Peyer's patch (tissue), 4 donors: Measurements from ENCODE around the gene ULK2. TPM values are rescaled to one million over a fixed set of nuclear protein-coding genes. Genes with fewer than 3 reads are reported as not detected.

Source experiments
- DNase-seq, 3 donors: peaks; one replicate each; pipeline ENCODE4 v3.0.0-alpha.2; 2017 to 2019
- H3K27ac ChIP-seq, 4 donors: fragments of 200-600 bp; sonication (generic); one replicate each; pipeline ENCODE4 v1.5.1; 2016 to 2019
- H3K27me3 ChIP-seq, 2 donors: fragments of 200-600 bp; sonication (generic); one replicate each; pipeline ENCODE4 v1.5.1; 2019
- H3K36me3 ChIP-seq, 3 donors: fragments of 200-600 bp; sonication (generic); one replicate each; pipeline ENCODE4 v1.5.1; 2016 to 2019
- H3K4me1 ChIP-seq, 4 donors: fragments of 200-600 bp; sonication (generic); one replicate each; pipeline ENCODE4 v1.5.1; 2016 to 2019
- H3K4me3 ChIP-seq, 4 donors: fragments of 200-600 bp; sonication (generic); 1 replicate in 3 of 4; 2 replicates in 1 of 4; pipeline ENCODE4 v1.5.1; 2016 to 2019; ENCODE audit warnings: mild to moderate bottlenecking in 1 of 4
- H3K9me3 ChIP-seq, 4 donors: fragments of 200-600 bp; sonication (generic); one replicate each; pipeline ENCODE4 v1.5.1; 2016 to 2019; ENCODE audit warnings: mild to moderate bottlenecking in 1 of 4
- CTCF ChIP-seq, 6 experiments: fragments of 450-650 bp in 4 of 6; fragments of 200-600 bp in 2 of 6; sonication (generic) in 1 of 6; IDR thresholded peaks; one replicate each; pipeline ENCODE4 v1.5.1; 2017 to 2019; ENCODE audit warnings: antibody characterized with exemption in 6 of 6, mild to moderate bottlenecking in 3 of 6, moderate library complexity in 1 of 6
- POLR2A ChIP-seq, 2 donors: fragments of 450-650 bp; IDR thresholded peaks; one replicate each; pipeline ENCODE4 v1.5.1; 2017; ENCODE audit warnings: antibody characterized with exemption in 2 of 2, mild to moderate bottlenecking in 2 of 2, moderate library complexity in 2 of 2
- total RNA-seq, 4 donors: library from RNA; depleted of rRNA; stranded (reverse); fragments of >200 nt; gene quantifications; one replicate each; pipeline ENCODE4 v1.1.0, GENCODE V29; 2016

ULK2 gene
- total RNA-seq, 4 donors from 2014 or later: 2.8 to 8.8 (median 5.3) TPM

- TF ChIP-seq POLR2A (IDR thresholded peaks at IDR 0.05) (no peak), CTCF (IDR thresholded peaks at IDR 0.05) (no peak)
- no peaks in the 10 kb centered on the region for H3K27me3 ChIP-seq
- no peak overlapping the region for H3K27ac ChIP-seq
- no peak overlapping the region for H3K4me3 ChIP-seq
- no peaks in the 10 kb centered on the region for H3K4me1 ChIP-seq
- H3K36me3 ChIP-seq: no peaks in the 10 kb centered on the region
- no peaks in the 10 kb centered on the region for H3K9me3 ChIP-seq
- peak in 1 of 3 donors; percentile 36 for DNase-seq
Observed at GRCh38 chr17:19759568-19760549, 107.9 kb downstream of the ULK2 start.

DNA sequence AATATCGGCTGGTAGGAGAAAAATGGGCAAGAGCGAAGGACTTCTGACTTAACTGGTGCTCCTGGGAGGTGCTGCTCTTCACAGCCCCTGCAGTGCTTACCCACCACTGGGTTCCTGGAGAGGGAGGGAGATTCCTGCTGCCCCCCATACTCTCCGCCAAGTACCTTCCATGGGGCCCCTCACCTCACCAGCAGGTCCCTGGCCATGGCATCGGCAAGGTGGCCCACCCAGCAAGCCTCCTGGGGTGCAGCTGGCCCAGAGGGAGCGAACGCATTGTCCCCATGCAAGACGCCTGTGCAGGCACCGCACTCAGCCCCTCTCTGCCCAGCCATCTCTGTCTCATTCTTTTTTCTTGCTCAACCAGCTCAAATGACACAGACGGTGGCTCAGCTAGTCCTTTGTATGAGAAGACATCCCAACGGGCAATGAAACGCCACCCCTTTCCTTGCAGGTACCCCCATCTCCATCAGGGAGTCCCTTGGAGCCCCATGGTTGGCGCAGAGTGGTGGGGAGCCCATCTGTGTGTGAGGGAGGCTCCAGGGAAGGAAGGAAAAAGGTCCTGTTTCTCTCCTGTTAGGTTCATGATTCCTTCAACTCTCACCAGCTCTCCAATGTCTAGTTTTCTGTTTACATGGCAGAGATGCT is 110.1 kb downstream of the ULK2 start:
- Histone ChIP-seq H3K27ac (no peak overlapping the region), H3K4me1 (peaks cover 0 to 9% (median 5%) of the 10 kb centered on the region in 4 donors), H3K36me3 (no peaks in the 10 kb centered on the region), H3K9me3 (no peaks in the 10 kb centered on the region), H3K4me3 (no peak overlapping the region), H3K27me3 (no peaks in the 10 kb centered on the region)
- TF ChIP-seq CTCF (IDR thresholded peaks at IDR 0.05) (no peak), POLR2A (IDR thresholded peaks at IDR 0.05) (no peak)
- peak in 2 of 3 donors; percentile 25 to 33 for DNase-seq

- no peak overlapping the region for H3K27ac ChIP-seq
- H3K4me3 ChIP-seq: no peak overlapping the region
- H3K4me1 ChIP-seq: peaks cover 0 to 9% (median 6%) of the 10 kb centered on the region in 4 donors
- H3K36me3 ChIP-seq: no peaks in the 10 kb centered on the region
- TF ChIP-seq CTCF (IDR thresholded peaks at IDR 0.05): no peak
- TF ChIP-seq POLR2A (IDR thresholded peaks at IDR 0.05): no peak
- DNase-seq: peak in 1 of 3 donors; percentile 40
- H3K27me3 ChIP-seq: no peaks in the 10 kb centered on the region
- no peaks in the 10 kb centered on the region for H3K9me3 ChIP-seq
Observed at GRCh38 chr17:19756546-19756945, 111.2 kb downstream of the ULK2 start.

- peak in 2 of 3 donors; percentile 18 to 43 for DNase-seq
- Histone ChIP-seq H3K9me3 (no peaks in the 10 kb centered on the region), H3K36me3 (no peaks in the 10 kb centered on the region), H3K4me3 (no peak overlapping the region), H3K4me1 (peaks cover 0 to 9% (median 6%) of the 10 kb centered on the region in 4 donors), H3K27me3 (no peaks in the 10 kb centered on the region), H3K27ac (no peak overlapping the region)
- TF ChIP-seq POLR2A (IDR thresholded peaks at IDR 0.05) (no peak), CTCF (IDR thresholded peaks at IDR 0.05) (no peak)
Observed at GRCh38 chr17:19755821-19756510, 111.8 kb downstream of the ULK2 start.

DNA sequence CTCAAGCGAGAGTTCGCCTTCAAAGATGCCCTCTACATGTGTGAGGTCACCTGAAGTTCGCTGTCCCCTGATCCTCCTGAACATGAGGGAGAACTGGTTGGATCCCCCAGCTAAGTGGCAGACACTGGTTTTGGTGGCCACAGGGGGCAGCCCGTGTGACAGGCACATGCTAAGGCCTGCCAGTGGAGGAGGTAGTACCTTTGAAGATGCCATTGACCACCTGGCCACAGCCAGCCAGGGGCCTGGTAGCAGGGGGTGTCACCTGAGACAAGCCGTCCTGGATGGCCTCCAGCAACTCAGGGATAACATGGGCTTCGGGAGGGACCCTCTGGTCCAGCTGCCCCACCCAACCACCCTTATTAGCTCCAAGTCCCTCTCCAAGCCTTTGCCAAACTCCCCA is 112.3 kb downstream of the ULK2 start:
- Histone ChIP-seq H3K27me3 (no peaks in the 10 kb centered on the region), H3K4me3 (no peak overlapping the region), H3K36me3 (no peaks in the 10 kb centered on the region), H3K4me1 (peaks cover 0 to 9% (median 6%) of the 10 kb centered on the region in 4 donors), H3K27ac (no peak overlapping the region), H3K9me3 (no peaks in the 10 kb centered on the region)
- TF ChIP-seq CTCF (IDR thresholded peaks at IDR 0.05) (no peak), POLR2A (IDR thresholded peaks at IDR 0.05) (no peak)
- DNase-seq: peak in 2 of 3 donors; percentile 15 to 38
